ENCODE measurements around the gene TMEM87A.

The TMEM87A gene

GRCh38 chr15:42210696-42211095 is 62.5 kb downstream of the TMEM87A start:
- H3K36me3 ChIP-seq (ENCODE audit: control insufficient read depth in 5 of 5, insufficient read depth in 5 of 5, low read length in 5 of 5) = peaks cover 26 to 46% (median 31%) of the 10 kb centered on the region in 5 donors
- no peak overlapping the region for H3K27ac ChIP-seq (ENCODE audit: low read depth, low read length)
- no peaks in the 10 kb centered on the region for H3K9me3 ChIP-seq (ENCODE audit: control insufficient read depth in 5 of 5, low read length in 5 of 5)
- H3K27me3 ChIP-seq (ENCODE audit: control insufficient read depth in 5 of 5, insufficient read depth in 4 of 5, low read length in 5 of 5) = no peaks in the 10 kb centered on the region
- H3K4me3 ChIP-seq (ENCODE audit: low read depth in 1 of 5, low read length in 5 of 5) = no peak overlapping the region
- no peak overlapping the region for H3K9ac ChIP-seq (ENCODE audit: low read length in 5 of 5)
- H3K4me1 ChIP-seq (ENCODE audit: control insufficient read depth in 5 of 5, insufficient read depth in 5 of 5, low read length in 5 of 5) = peaks cover 7 to 24% (median 23%) of the 10 kb centered on the region in 5 donors

- Histone ChIP-seq H3K27ac (ENCODE audit: low read depth, low read length) (peak within 1 kb of the TSS; percentile 88), H3K36me3 (ENCODE audit: control insufficient read depth in 5 of 5, insufficient read depth in 5 of 5, low read length in 5 of 5) (peaks cover 15 to 27% (median 16%) of the 10 kb centered on the region in 5 donors), H3K4me1 (ENCODE audit: control insufficient read depth in 5 of 5, insufficient read depth in 5 of 5, low read length in 5 of 5) (peaks cover 7 to 24% (median 23%) of the 10 kb centered on the region in 5 donors), H3K9ac (ENCODE audit: low read length in 5 of 5) (peak within 1 kb of the TSS; percentile 85 to 99 (median 95)), H3K27me3 (ENCODE audit: control insufficient read depth in 5 of 5, insufficient read depth in 4 of 5, low read length in 5 of 5) (no peaks in the 10 kb centered on the region), H3K9me3 (ENCODE audit: control insufficient read depth in 5 of 5, low read length in 5 of 5) (no peaks in the 10 kb centered on the region), H3K4me3 (ENCODE audit: low read depth in 1 of 5, low read length in 5 of 5) (peak within 1 kb of the TSS; percentile 84 to 98 (median 94))
These were observed 65.3 kb downstream of the TMEM87A start, which contains the start of gene VPS39 for GRCh38 chr15:42207674-42208579. TSS of gene VPS39 (minus strand) at chr15:42208304. CDS start at chr15:42208153, 151 bp downstream.

GRCh38 chr15:42206406-42206805 is 66.8 kb downstream of the TMEM87A start:
- peaks cover 5 to 14% (median 12%) of the 10 kb centered on the region in 5 donors for H3K36me3 ChIP-seq (ENCODE audit: control insufficient read depth in 5 of 5, insufficient read depth in 5 of 5, low read length in 5 of 5)
- H3K27ac ChIP-seq (ENCODE audit: low read depth, low read length) = no peak overlapping the region
- peaks cover 7 to 24% (median 23%) of the 10 kb centered on the region in 5 donors for H3K4me1 ChIP-seq (ENCODE audit: control insufficient read depth in 5 of 5, insufficient read depth in 5 of 5, low read length in 5 of 5)
- no peaks in the 10 kb centered on the region for H3K27me3 ChIP-seq (ENCODE audit: control insufficient read depth in 5 of 5, insufficient read depth in 4 of 5, low read length in 5 of 5)
- no peaks in the 10 kb centered on the region for H3K9me3 ChIP-seq (ENCODE audit: control insufficient read depth in 5 of 5, low read length in 5 of 5)
- peak overlapping the region in 1 of 5 donors; percentile 39 for H3K9ac ChIP-seq (ENCODE audit: low read length in 5 of 5)
- H3K4me3 ChIP-seq (ENCODE audit: low read depth in 1 of 5, low read length in 5 of 5) = no peak overlapping the region

- no peaks in the 10 kb centered on the region for H3K27me3 ChIP-seq (ENCODE audit: control insufficient read depth in 5 of 5, insufficient read depth in 4 of 5, low read length in 5 of 5)
- H3K36me3 ChIP-seq (ENCODE audit: control insufficient read depth in 5 of 5, insufficient read depth in 5 of 5, low read length in 5 of 5) = peaks cover 5 to 14% (median 8%) of the 10 kb centered on the region in 5 donors
- peaks cover 7 to 24% (median 23%) of the 10 kb centered on the region in 5 donors for H3K4me1 ChIP-seq (ENCODE audit: control insufficient read depth in 5 of 5, insufficient read depth in 5 of 5, low read length in 5 of 5)
- H3K4me3 ChIP-seq (ENCODE audit: low read depth in 1 of 5, low read length in 5 of 5) = no peak overlapping the region
- H3K9me3 ChIP-seq (ENCODE audit: control insufficient read depth in 5 of 5, low read length in 5 of 5) = no peaks in the 10 kb centered on the region
- no peak overlapping the region for H3K27ac ChIP-seq (ENCODE audit: low read depth, low read length)
- H3K9ac ChIP-seq (ENCODE audit: low read length in 5 of 5) = no peak overlapping the region
These were observed 69.3 kb downstream of the TMEM87A start for GRCh38 chr15:42203891-42204290.

- H3K27me3 ChIP-seq (ENCODE audit: control insufficient read depth in 5 of 5, insufficient read depth in 4 of 5, low read length in 5 of 5) = no peaks in the 10 kb centered on the region
- no peak overlapping the region for H3K27ac ChIP-seq (ENCODE audit: low read depth, low read length)
- H3K9me3 ChIP-seq (ENCODE audit: control insufficient read depth in 5 of 5, low read length in 5 of 5) = no peaks in the 10 kb centered on the region
- H3K4me1 ChIP-seq (ENCODE audit: control insufficient read depth in 5 of 5, insufficient read depth in 5 of 5, low read length in 5 of 5) = peaks cover 7 to 19% (median 17%) of the 10 kb centered on the region in 5 donors
- peaks cover 5 to 26% (median 17%) of the 10 kb centered on the region in 5 donors for H3K36me3 ChIP-seq (ENCODE audit: control insufficient read depth in 5 of 5, insufficient read depth in 5 of 5, low read length in 5 of 5)
- no peak overlapping the region for H3K4me3 ChIP-seq (ENCODE audit: low read depth in 1 of 5, low read length in 5 of 5)
- no peak overlapping the region for H3K9ac ChIP-seq (ENCODE audit: low read length in 5 of 5)
These were observed 70.6 kb downstream of the TMEM87A start for GRCh38 chr15:42202653-42203052.

- Histone ChIP-seq H3K4me1 (ENCODE audit: control insufficient read depth in 5 of 5, insufficient read depth in 5 of 5, low read length in 5 of 5) (peaks cover 0 to 10% (median 8%) of the 10 kb centered on the region in 5 donors), H3K27me3 (ENCODE audit: control insufficient read depth in 5 of 5, insufficient read depth in 4 of 5, low read length in 5 of 5) (no peaks in the 10 kb centered on the region), H3K4me3 (ENCODE audit: low read depth in 1 of 5, low read length in 5 of 5) (no peak overlapping the region), H3K27ac (ENCODE audit: low read depth, low read length) (no peak overlapping the region), H3K9ac (ENCODE audit: low read length in 5 of 5) (peak overlapping the region in 1 of 5 donors; percentile 39), H3K36me3 (ENCODE audit: control insufficient read depth in 5 of 5, insufficient read depth in 5 of 5, low read length in 5 of 5) (peaks cover 5 to 28% (median 17%) of the 10 kb centered on the region in 5 donors), H3K9me3 (ENCODE audit: control insufficient read depth in 5 of 5, low read length in 5 of 5) (no peaks in the 10 kb centered on the region)
These were observed 71.4 kb downstream of the TMEM87A start for GRCh38 chr15:42201801-42202200.

- H3K4me1 ChIP-seq (ENCODE audit: control insufficient read depth in 5 of 5, insufficient read depth in 5 of 5, low read length in 5 of 5) = peaks cover 0 to 3% (median 0%) of the 10 kb centered on the region in 5 donors
- no peak overlapping the region for H3K27ac ChIP-seq (ENCODE audit: low read depth, low read length)
- no peak overlapping the region for H3K9ac ChIP-seq (ENCODE audit: low read length in 5 of 5)
- H3K27me3 ChIP-seq (ENCODE audit: control insufficient read depth in 5 of 5, insufficient read depth in 4 of 5, low read length in 5 of 5) = no peaks in the 10 kb centered on the region
- no peaks in the 10 kb centered on the region for H3K9me3 ChIP-seq (ENCODE audit: control insufficient read depth in 5 of 5, low read length in 5 of 5)
- no peak overlapping the region for H3K4me3 ChIP-seq (ENCODE audit: low read depth in 1 of 5, low read length in 5 of 5)
- H3K36me3 ChIP-seq (ENCODE audit: control insufficient read depth in 5 of 5, insufficient read depth in 5 of 5, low read length in 5 of 5) = peaks cover 5 to 29% (median 20%) of the 10 kb centered on the region in 5 donors
These were observed 74.1 kb downstream of the TMEM87A start for GRCh38 chr15:42199126-42199525.

- Histone ChIP-seq H3K27me3 (ENCODE audit: control insufficient read depth in 5 of 5, insufficient read depth in 4 of 5, low read length in 5 of 5) (no peaks in the 10 kb centered on the region), H3K36me3 (ENCODE audit: control insufficient read depth in 5 of 5, insufficient read depth in 5 of 5, low read length in 5 of 5) (peaks cover 5 to 28% (median 20%) of the 10 kb centered on the region in 5 donors), H3K9ac (ENCODE audit: low read length in 5 of 5) (no peak overlapping the region), H3K4me3 (ENCODE audit: low read depth in 1 of 5, low read length in 5 of 5) (no peak overlapping the region), H3K4me1 (ENCODE audit: control insufficient read depth in 5 of 5, insufficient read depth in 5 of 5, low read length in 5 of 5) (no peaks in the 10 kb centered on the region), H3K9me3 (ENCODE audit: control insufficient read depth in 5 of 5, low read length in 5 of 5) (no peaks in the 10 kb centered on the region), H3K27ac (ENCODE audit: low read depth, low read length) (no peak overlapping the region)
These were observed 74.7 kb downstream of the TMEM87A start for GRCh38 chr15:42198516-42198915.

GRCh38 chr15:42194513-42194912 is 78.7 kb downstream of the TMEM87A start:
- Histone ChIP-seq H3K36me3 (ENCODE audit: control insufficient read depth in 5 of 5, insufficient read depth in 5 of 5, low read length in 5 of 5) (peaks cover 21 to 50% (median 38%) of the 10 kb centered on the region in 5 donors), H3K4me3 (ENCODE audit: low read depth in 1 of 5, low read length in 5 of 5) (no peak overlapping the region), H3K9me3 (ENCODE audit: control insufficient read depth in 5 of 5, low read length in 5 of 5) (no peaks in the 10 kb centered on the region), H3K9ac (ENCODE audit: low read length in 5 of 5) (no peak overlapping the region), H3K27ac (ENCODE audit: low read depth, low read length) (no peak overlapping the region), H3K27me3 (ENCODE audit: control insufficient read depth in 5 of 5, insufficient read depth in 4 of 5, low read length in 5 of 5) (no peaks in the 10 kb centered on the region), H3K4me1 (ENCODE audit: control insufficient read depth in 5 of 5, insufficient read depth in 5 of 5, low read length in 5 of 5) (no peaks in the 10 kb centered on the region)

- Histone ChIP-seq H3K27ac (ENCODE audit: low read depth, low read length) (no peak overlapping the region), H3K27me3 (ENCODE audit: control insufficient read depth in 5 of 5, insufficient read depth in 4 of 5, low read length in 5 of 5) (no peaks in the 10 kb centered on the region), H3K9ac (ENCODE audit: low read length in 5 of 5) (no peak overlapping the region), H3K36me3 (ENCODE audit: control insufficient read depth in 5 of 5, insufficient read depth in 5 of 5, low read length in 5 of 5) (peaks cover 25 to 50% (median 36%) of the 10 kb centered on the region in 5 donors), H3K9me3 (ENCODE audit: control insufficient read depth in 5 of 5, low read length in 5 of 5) (no peaks in the 10 kb centered on the region), H3K4me3 (ENCODE audit: low read depth in 1 of 5, low read length in 5 of 5) (no peak overlapping the region), H3K4me1 (ENCODE audit: control insufficient read depth in 5 of 5, insufficient read depth in 5 of 5, low read length in 5 of 5) (no peaks in the 10 kb centered on the region)
These were observed 79.8 kb downstream of the TMEM87A start for GRCh38 chr15:42193383-42193782.

Data from subcutaneous abdominal adipose tissue (tissue), 5 donors.